ENCODE measurements around the gene SAP30. TPM values are rescaled to one million over a fixed set of nuclear protein-coding genes. Genes with fewer than 3 reads are reported as not detected.

The SAP30 gene
- total RNA-seq, 5 donors from 2014 or later (not counting 1 experiment from before 2014, with no cell fraction given), result 2.8 to 5.8 (median 4.1) TPM

GRCh38 chr4:173371292-173372192 is 788 bp downstream of the SAP30 start:
- Histone ChIP-seq H3K27ac (ENCODE audit: low read length) (no peak overlapping the region), H3K4me1 (ENCODE audit: control insufficient read depth in 1 of 2, extremely low read depth in 1 of 2, insufficient read depth in 2 of 2, low read length in 2 of 2) (peaks cover 10 to 17% of the 10 kb centered on the region in 2 experiments), H3K9me3 (no peaks in the 10 kb centered on the region), H3K4me3 (ENCODE audit: control insufficient read depth in 1 of 2, extremely low read depth in 1 of 2, low read length in 1 of 2) (peak overlapping the region; percentile 80 to 95), H3K36me3 (ENCODE audit: control insufficient read depth in 2 of 2, extremely low read depth in 1 of 2, insufficient read depth in 1 of 2, low read length in 1 of 2) (no peaks in the 10 kb centered on the region), H3K27me3 (replicated peaks in 1 of 2; ENCODE audit: control insufficient read depth in 2 of 2, extremely low read depth in 1 of 2, insufficient read depth in 2 of 2, low read length in 1 of 2) (peaks cover 0 to 17% of the 10 kb centered on the region in 2 experiments)
- Mint-ChIP-seq H3K4me1 (peaks cover 26 to 33% (median 28%) of the 10 kb centered on the region in 3 donors), H3K36me3 (no peaks in the 10 kb centered on the region), H3K27ac (peak overlapping the region; percentile 80 to 81), H3K4me3 (peak overlapping the region; percentile 90 to 92 (median 91)), H3K27me3 (peaks cover 5 to 7% of the 10 kb centered on the region in 2 donors), H3K9me3 (no peaks in the 10 kb centered on the region)
- under 1% methylated on average over 62 of the region's 68 CpGs for WGBS (ENCODE audit: insufficient coverage)
- POLR2A ChIA-PET, result interaction anchor here (1.0 to 4.9 kb wide), 4 partner anchors 16 to 912 kb away, joined by 3 to 114 read pairs (median 11); partner anchors contain the start of genes HMGB2 (in 2 of the 2), CEP44 (in 1 of the 2) and FBXO8 (in 1 of the 2)
- CTCF ChIA-PET, result interaction anchor here (0.6 to 3.7 kb wide), 17 partner anchors 10 to 910 kb away, joined by 3 to 40 read pairs (median 5); partner anchors contain the start of gene HMGB2 (in 1 of the 2)
- ATAC-seq (replicated peaks in 1 of 4) (peak; percentile 3 to 22 (median 16)), DNase-seq (peak in 31 of 35 experiments; percentile 1 to 57 (median 23))

GRCh38 chr4:173374588-173374987 is 3.8 kb downstream of the SAP30 start:
- Histone ChIP-seq H3K36me3 (ENCODE audit: control insufficient read depth in 2 of 2, extremely low read depth in 1 of 2, insufficient read depth in 1 of 2, low read length in 1 of 2) (no peaks in the 10 kb centered on the region), H3K27me3 (replicated peaks in 1 of 2; ENCODE audit: control insufficient read depth in 2 of 2, extremely low read depth in 1 of 2, insufficient read depth in 2 of 2, low read length in 1 of 2) (peaks cover 0 to 17% of the 10 kb centered on the region in 2 experiments), H3K4me3 (ENCODE audit: control insufficient read depth in 1 of 2, extremely low read depth in 1 of 2, low read length in 1 of 2) (no peak overlapping the region), H3K4me1 (ENCODE audit: control insufficient read depth in 1 of 2, extremely low read depth in 1 of 2, insufficient read depth in 2 of 2, low read length in 2 of 2) (peaks cover 7 to 13% of the 10 kb centered on the region in 2 experiments), H3K9me3 (no peaks in the 10 kb centered on the region), H3K27ac (ENCODE audit: low read length) (no peak overlapping the region)
- H3K36me3 Mint-ChIP-seq, result no peaks in the 10 kb centered on the region
- no peak overlapping the region for H3K4me3 Mint-ChIP-seq
- H3K4me1 Mint-ChIP-seq, result peaks cover 14 to 19% (median 16%) of the 10 kb centered on the region in 3 donors
- H3K27me3 Mint-ChIP-seq, result peaks cover 5 to 7% of the 10 kb centered on the region in 2 donors
- WGBS (ENCODE audit: insufficient coverage), result no CpG with 5 or more reads among the region's 2 CpGs
- ChIA-PET POLR2A (interaction anchor here in 1 of 2 donors (0.6 to 1.0 kb wide), 3 partner anchors 40 to 55 kb away, joined by 3 to 5 read pairs (median 4); partner anchors contain the start of gene HMGB2), CTCF (interaction anchor here (0.7 to 1.2 kb wide), 3 partner anchors 21 to 43 kb away, joined by 3 read pairs; no protein-coding TSS in a partner anchor)
- DNase-seq (no peak), ATAC-seq (replicated peaks in 1 of 4) (no peak)
- no peaks in the 10 kb centered on the region for H3K9me3 Mint-ChIP-seq
- H3K27ac Mint-ChIP-seq, result no peak overlapping the region

- Mint-ChIP-seq H3K27ac (no peak overlapping the region), H3K4me1 (no peaks in the 10 kb centered on the region), H3K27me3 (peaks cover 0 to 3% of the 10 kb centered on the region in 2 donors), H3K36me3 (peaks cover 2% of the 10 kb centered on the region), H3K9me3 (no peaks in the 10 kb centered on the region), H3K4me3 (no peak overlapping the region)
- H3K9me3 ChIP-seq, result no peaks in the 10 kb centered on the region
- no peak overlapping the region for H3K4me3 ChIP-seq (ENCODE audit: control insufficient read depth in 1 of 2, extremely low read depth in 1 of 2, low read length in 1 of 2)
- no peak for DNase-seq
- no peak overlapping the region for H3K27ac ChIP-seq (ENCODE audit: low read length)
- no peaks in the 10 kb centered on the region for H3K4me1 ChIP-seq (ENCODE audit: control insufficient read depth in 1 of 2, extremely low read depth in 1 of 2, insufficient read depth in 2 of 2, low read length in 2 of 2)
- no peaks in the 10 kb centered on the region for H3K36me3 ChIP-seq (ENCODE audit: control insufficient read depth in 2 of 2, extremely low read depth in 1 of 2, insufficient read depth in 1 of 2, low read length in 1 of 2)
- ChIA-PET CTCF (no interaction called here), POLR2A (no interaction called here)
- no peak for ATAC-seq (replicated peaks in 1 of 4)
- 60% methylated on average over 1 of the region's 3 CpGs for WGBS (ENCODE audit: insufficient coverage)
- peaks cover 0 to 3% of the 10 kb centered on the region in 2 experiments for H3K27me3 ChIP-seq (replicated peaks in 1 of 2; ENCODE audit: control insufficient read depth in 2 of 2, extremely low read depth in 1 of 2, insufficient read depth in 2 of 2, low read length in 1 of 2)
Observed at GRCh38 chr4:173379929-173380328, 9.2 kb downstream of the SAP30 start.

GRCh38 chr4:173380987-173381386 is 10.2 kb downstream of the SAP30 start:
- Histone ChIP-seq H3K4me1 (ENCODE audit: control insufficient read depth in 1 of 2, extremely low read depth in 1 of 2, insufficient read depth in 2 of 2, low read length in 2 of 2) (no peaks in the 10 kb centered on the region), H3K9me3 (no peaks in the 10 kb centered on the region), H3K27me3 (replicated peaks in 1 of 2; ENCODE audit: control insufficient read depth in 2 of 2, extremely low read depth in 1 of 2, insufficient read depth in 2 of 2, low read length in 1 of 2) (no peaks in the 10 kb centered on the region), H3K4me3 (ENCODE audit: control insufficient read depth in 1 of 2, extremely low read depth in 1 of 2, low read length in 1 of 2) (no peak overlapping the region), H3K36me3 (ENCODE audit: control insufficient read depth in 2 of 2, extremely low read depth in 1 of 2, insufficient read depth in 1 of 2, low read length in 1 of 2) (no peaks in the 10 kb centered on the region), H3K27ac (ENCODE audit: low read length) (no peak overlapping the region)
- Mint-ChIP-seq H3K27ac (no peak overlapping the region), H3K9me3 (no peaks in the 10 kb centered on the region), H3K27me3 (peaks cover 0 to 3% of the 10 kb centered on the region in 2 donors), H3K4me1 (no peaks in the 10 kb centered on the region), H3K36me3 (peaks cover 2% of the 10 kb centered on the region), H3K4me3 (no peak overlapping the region)
- DNase-seq (no peak), ATAC-seq (replicated peaks in 1 of 4) (no peak)
- ChIA-PET POLR2A (no interaction called here), CTCF (interaction anchor here in 1 of 2 donors (1.0 kb wide), 1 partner anchor 9 kb away, joined by 3 read pairs; no protein-coding TSS in a partner anchor)

- H3K27me3 Mint-ChIP-seq, result peaks cover 0 to 3% of the 10 kb centered on the region in 2 donors
- ATAC-seq (replicated peaks in 1 of 4) (no peak), DNase-seq (no peak)
- no peaks in the 10 kb centered on the region for H3K4me1 ChIP-seq (ENCODE audit: control insufficient read depth in 1 of 2, extremely low read depth in 1 of 2, insufficient read depth in 2 of 2, low read length in 2 of 2)
- no peaks in the 10 kb centered on the region for H3K9me3 Mint-ChIP-seq
- ChIA-PET CTCF (interaction anchor here in 1 of 2 donors (1.0 kb wide), 1 partner anchor 10 kb away, joined by 3 read pairs; no protein-coding TSS in a partner anchor), POLR2A (no interaction called here)
- H3K4me1 Mint-ChIP-seq, result no peaks in the 10 kb centered on the region
- no peak overlapping the region for H3K4me3 Mint-ChIP-seq
- H3K27ac ChIP-seq (ENCODE audit: low read length), result no peak overlapping the region
- no peaks in the 10 kb centered on the region for H3K27me3 ChIP-seq (replicated peaks in 1 of 2; ENCODE audit: control insufficient read depth in 2 of 2, extremely low read depth in 1 of 2, insufficient read depth in 2 of 2, low read length in 1 of 2)
- H3K36me3 ChIP-seq (ENCODE audit: control insufficient read depth in 2 of 2, extremely low read depth in 1 of 2, insufficient read depth in 1 of 2, low read length in 1 of 2), result no peaks in the 10 kb centered on the region
- peaks cover 2% of the 10 kb centered on the region for H3K36me3 Mint-ChIP-seq
- no peak overlapping the region for H3K4me3 ChIP-seq (ENCODE audit: control insufficient read depth in 1 of 2, extremely low read depth in 1 of 2, low read length in 1 of 2)
- no peaks in the 10 kb centered on the region for H3K9me3 ChIP-seq
- no peak overlapping the region for H3K27ac Mint-ChIP-seq
- WGBS (ENCODE audit: insufficient coverage), result 100% methylated on average over 1 of the region's 1 CpG
Observed at GRCh38 chr4:173381610-173382009, 10.9 kb downstream of the SAP30 start.

- Mint-ChIP-seq H3K27me3 (peaks cover 0 to 3% of the 10 kb centered on the region in 2 donors), H3K4me1 (no peaks in the 10 kb centered on the region), H3K9me3 (no peaks in the 10 kb centered on the region), H3K36me3 (peaks cover 2% of the 10 kb centered on the region), H3K4me3 (no peak overlapping the region), H3K27ac (no peak overlapping the region)
- DNase-seq (no peak), ATAC-seq (replicated peaks in 1 of 4) (no peak)
- H3K4me3 ChIP-seq (ENCODE audit: control insufficient read depth in 1 of 2, extremely low read depth in 1 of 2, low read length in 1 of 2), result no peak overlapping the region
- H3K9me3 ChIP-seq, result no peaks in the 10 kb centered on the region
- WGBS (ENCODE audit: insufficient coverage), result no CpG with 5 or more reads among the region's 4 CpGs
- ChIA-PET POLR2A (no interaction called here), CTCF (interaction anchor here in 1 of 2 donors (0.5 kb wide), 1 partner anchor 27 kb away, joined by 3 read pairs; no protein-coding TSS in a partner anchor)
- no peak overlapping the region for H3K27ac ChIP-seq (ENCODE audit: low read length)
- no peaks in the 10 kb centered on the region for H3K27me3 ChIP-seq (replicated peaks in 1 of 2; ENCODE audit: control insufficient read depth in 2 of 2, extremely low read depth in 1 of 2, insufficient read depth in 2 of 2, low read length in 1 of 2)
- H3K4me1 ChIP-seq (ENCODE audit: control insufficient read depth in 1 of 2, extremely low read depth in 1 of 2, insufficient read depth in 2 of 2, low read length in 2 of 2), result no peaks in the 10 kb centered on the region
- no peaks in the 10 kb centered on the region for H3K36me3 ChIP-seq (ENCODE audit: control insufficient read depth in 2 of 2, extremely low read depth in 1 of 2, insufficient read depth in 1 of 2, low read length in 1 of 2)
Observed at GRCh38 chr4:173382349-173382748, 11.6 kb downstream of the SAP30 start.

Measured in T-cell (primary cell).